ENCODE measurements around the gene NSF. TPM values are rescaled to one million over a fixed set of nuclear protein-coding genes. Genes with fewer than 3 reads are reported as not detected.

NSF gene
- total RNA-seq, 4 donors from 2014 or later = 20.9 to 30.8 (median 24.5) TPM

DNA sequence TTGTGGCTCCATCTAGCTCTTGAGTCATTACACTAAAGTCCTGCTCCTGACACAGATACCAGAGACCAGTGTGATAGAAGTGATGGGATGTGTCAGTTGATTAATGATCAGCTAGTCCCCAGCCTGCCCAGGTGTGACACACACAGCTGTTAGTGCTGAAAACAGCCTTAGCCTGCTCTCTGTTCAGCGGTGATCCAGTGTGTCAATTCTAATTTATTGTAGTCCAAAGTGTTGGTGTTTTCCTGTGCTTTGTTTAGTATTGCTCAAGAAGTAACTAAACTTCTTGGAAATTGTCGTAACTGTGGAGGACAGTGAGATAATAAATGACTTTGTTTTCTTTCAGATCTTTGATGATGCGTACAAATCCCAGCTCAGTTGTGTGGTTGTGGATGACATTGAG, 135.7 kb downstream of the NSF start:
- intact Hi-C loops (cut with DNase I) = no loop called here
- no peaks in the 10 kb centered on the region for H3K27me3 ChIP-seq
- no peak for DNase-seq
- TF ChIP-seq, protein P1, sequence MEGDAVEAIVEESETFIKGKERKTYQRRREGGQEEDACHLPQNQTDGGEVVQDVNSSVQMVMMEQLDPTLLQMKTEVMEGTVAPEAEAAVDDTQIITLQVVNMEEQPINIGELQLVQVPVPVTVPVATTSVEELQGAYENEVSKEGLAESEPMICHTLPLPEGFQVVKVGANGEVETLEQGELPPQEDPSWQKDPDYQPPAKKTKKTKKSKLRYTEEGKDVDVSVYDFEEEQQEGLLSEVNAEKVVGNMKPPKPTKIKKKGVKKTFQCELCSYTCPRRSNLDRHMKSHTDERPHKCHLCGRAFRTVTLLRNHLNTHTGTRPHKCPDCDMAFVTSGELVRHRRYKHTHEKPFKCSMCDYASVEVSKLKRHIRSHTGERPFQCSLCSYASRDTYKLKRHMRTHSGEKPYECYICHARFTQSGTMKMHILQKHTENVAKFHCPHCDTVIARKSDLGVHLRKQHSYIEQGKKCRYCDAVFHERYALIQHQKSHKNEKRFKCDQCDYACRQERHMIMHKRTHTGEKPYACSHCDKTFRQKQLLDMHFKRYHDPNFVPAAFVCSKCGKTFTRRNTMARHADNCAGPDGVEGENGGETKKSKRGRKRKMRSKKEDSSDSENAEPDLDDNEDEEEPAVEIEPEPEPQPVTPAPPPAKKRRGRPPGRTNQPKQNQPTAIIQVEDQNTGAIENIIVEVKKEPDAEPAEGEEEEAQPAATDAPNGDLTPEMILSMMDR (IDR thresholded peaks at IDR 0.05) = no peak
- no peak for TF ChIP-seq POLR2A (IDR thresholded peaks at IDR 0.05)
- no peak overlapping the region for H3K4me3 ChIP-seq
- no peak overlapping the region for H3K27ac ChIP-seq
- H3K9me3 ChIP-seq = no peaks in the 10 kb centered on the region
- WGBS, 2 donors = 70 to 75% methylated on average over 3 of the region's 3 CpGs
- peaks cover 0 to 45% (median 0%) of the 10 kb centered on the region in 3 donors for H3K36me3 ChIP-seq
- peaks cover 0 to 14% (median 0%) of the 10 kb centered on the region in 3 donors for H3K4me1 ChIP-seq

DNA sequence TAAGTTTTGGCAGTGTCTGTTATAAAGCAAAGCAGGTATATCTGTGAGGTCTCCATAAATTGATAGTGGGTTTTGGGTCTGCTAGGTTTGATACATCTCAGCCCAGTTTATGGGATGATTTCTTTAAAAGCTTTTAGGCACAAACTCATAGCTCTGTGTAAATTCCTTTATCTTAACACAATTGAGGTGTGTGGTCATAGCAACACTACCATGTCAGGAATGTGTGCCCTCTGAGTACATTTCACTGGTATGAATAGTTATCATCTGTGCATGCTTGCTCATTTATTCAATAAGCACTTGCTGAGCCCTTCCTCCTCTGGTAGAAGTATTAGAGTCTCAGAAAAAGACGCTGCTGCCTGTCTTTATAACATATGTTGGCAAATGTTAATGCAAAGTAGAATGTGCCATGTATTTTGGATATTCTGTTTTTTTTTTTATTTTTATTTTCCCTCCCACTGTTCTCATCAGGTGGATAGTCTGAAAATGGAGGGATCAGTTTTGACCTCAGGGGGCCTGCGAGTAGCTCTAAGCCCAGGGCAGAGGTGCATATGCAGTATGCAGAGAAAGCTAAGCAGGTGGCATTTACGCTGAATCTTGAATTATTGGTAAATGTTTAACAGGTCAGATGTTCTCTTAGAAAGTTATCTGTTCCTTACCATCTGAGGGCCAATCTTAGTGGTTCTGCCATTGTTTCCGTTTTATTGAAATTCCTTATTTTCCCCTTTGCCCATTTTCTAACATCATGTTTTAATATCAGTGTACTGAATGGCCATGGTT, 137.3 kb downstream of the NSF start:
- Histone ChIP-seq H3K4me3 (no peak overlapping the region), H3K36me3 (peaks cover 0 to 50% (median 0%) of the 10 kb centered on the region in 3 donors), H3K27me3 (no peaks in the 10 kb centered on the region), H3K4me1 (peaks cover 0 to 8% (median 0%) of the 10 kb centered on the region in 3 donors), H3K27ac (no peak overlapping the region), H3K9me3 (no peaks in the 10 kb centered on the region)
- DNase-seq = no peak
- intact Hi-C loops (cut with DNase I) = no loop called here
- no peak for TF ChIP-seq POLR2A (IDR thresholded peaks at IDR 0.05)
- TF ChIP-seq, protein P1 (IDR thresholded peaks at IDR 0.05) = no peak
- WGBS, 2 donors = 77 to 96% methylated on average over 4 of the region's 4 CpGs

DNA sequence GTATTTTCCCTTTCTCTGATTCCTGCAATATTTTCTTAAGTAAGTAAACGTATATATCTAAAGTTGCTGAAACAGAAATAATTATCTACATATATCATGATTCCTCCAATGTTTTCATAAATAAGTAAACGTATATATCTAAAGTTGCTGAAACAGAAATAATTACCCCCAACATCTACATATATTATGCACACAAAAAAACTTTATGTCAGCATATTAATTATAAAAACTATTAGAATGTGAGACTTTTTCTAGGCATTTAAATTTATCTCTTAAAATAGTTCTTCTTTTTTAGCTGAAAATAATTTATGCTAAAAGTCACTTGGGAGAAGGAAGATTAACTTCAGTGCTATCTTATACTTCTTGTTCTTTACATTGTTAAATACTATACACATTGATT, 139.6 kb downstream of the NSF start:
- H3K9me3 ChIP-seq = no peaks in the 10 kb centered on the region
- H3K27me3 ChIP-seq = no peaks in the 10 kb centered on the region
- H3K27ac ChIP-seq = no peak overlapping the region
- H3K4me3 ChIP-seq = no peak overlapping the region
- TF ChIP-seq POLR2A (IDR thresholded peaks at IDR 0.05) = no peak
- TF ChIP-seq, protein P1 (IDR thresholded peaks at IDR 0.05) = no peak
- WGBS, 2 donors = 90 to 91% methylated on average over 2 of the region's 2 CpGs
- H3K36me3 ChIP-seq = peaks cover 0 to 54% (median 0%) of the 10 kb centered on the region in 3 donors
- H3K4me1 ChIP-seq = peaks cover 0 to 15% (median 0%) of the 10 kb centered on the region in 3 donors
- intact Hi-C loops (cut with DNase I) = no loop called here
- DNase-seq = no peak

DNA sequence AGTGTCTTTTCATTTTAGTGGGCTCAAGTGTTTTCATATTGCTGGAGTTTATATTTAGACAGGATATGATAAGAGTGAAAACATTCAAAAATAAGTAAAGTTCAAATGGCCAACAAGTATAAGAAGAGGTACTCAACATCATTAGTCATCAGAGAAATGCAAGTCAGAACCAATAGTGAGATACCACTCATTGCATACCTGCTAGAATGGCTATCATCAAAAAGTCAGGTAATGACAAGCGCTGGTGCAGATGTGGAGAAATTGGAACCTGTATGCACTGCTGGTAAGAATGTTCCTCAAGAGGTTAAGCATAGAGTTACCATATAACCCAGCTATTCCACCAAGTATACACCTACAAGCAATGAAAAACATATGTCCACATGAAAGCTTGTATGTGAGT, 140.2 kb downstream of the NSF start:
- intact Hi-C loops (cut with DNase I) = no loop called here
- Histone ChIP-seq H3K4me3 (no peak overlapping the region), H3K27me3 (no peaks in the 10 kb centered on the region), H3K4me1 (peaks cover 0 to 15% (median 0%) of the 10 kb centered on the region in 3 donors), H3K27ac (no peak overlapping the region), H3K9me3 (no peaks in the 10 kb centered on the region), H3K36me3 (peaks cover 0 to 48% (median 0%) of the 10 kb centered on the region in 3 donors)
- DNase-seq = no peak
- TF ChIP-seq, protein P1 (IDR thresholded peaks at IDR 0.05) = no peak
- TF ChIP-seq POLR2A (IDR thresholded peaks at IDR 0.05) = no peak
- 45 to 62% methylated on average over 1 of the region's 1 CpG for WGBS, 2 donors

DNA sequence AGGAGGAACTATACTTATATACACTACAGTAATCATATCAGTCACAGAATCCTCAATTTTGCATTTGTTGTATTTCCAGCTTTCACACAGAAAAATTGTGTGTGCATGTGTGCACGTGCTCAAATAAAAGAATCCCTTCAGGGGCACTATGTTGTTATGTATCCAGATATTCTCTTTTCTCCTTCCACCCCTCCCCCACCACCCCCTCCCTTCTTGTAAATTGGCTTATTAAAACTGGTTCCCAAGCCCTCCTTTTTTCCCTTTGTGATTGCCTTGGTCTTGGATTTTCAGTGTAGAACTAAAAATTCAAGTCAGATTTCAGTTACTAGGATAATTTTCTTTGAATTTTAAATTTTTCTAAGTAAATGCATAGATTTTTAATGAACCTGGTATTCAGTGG, 141.7 kb downstream of the NSF start:
- Histone ChIP-seq H3K27ac (no peak overlapping the region), H3K4me1 (peaks cover 0 to 15% (median 0%) of the 10 kb centered on the region in 3 donors), H3K4me3 (no peak overlapping the region), H3K36me3 (peaks cover 0 to 40% (median 0%) of the 10 kb centered on the region in 3 donors), H3K9me3 (no peaks in the 10 kb centered on the region), H3K27me3 (no peaks in the 10 kb centered on the region)
- 52 to 63% methylated on average over 1 of the region's 1 CpG for WGBS, 2 donors
- TF ChIP-seq POLR2A (IDR thresholded peaks at IDR 0.05) = no peak
- TF ChIP-seq, protein P1 (IDR thresholded peaks at IDR 0.05) = no peak
- DNase-seq = no peak
- intact Hi-C loops (cut with DNase I) = no loop called here
